KMS-11 (cell line): Measurements from ENCODE around the gene CSF2RB.

ENCODE experiments used
- H2AFZ ChIP-seq: fragments of 200-600 bp; sonication (generic); 2 replicates; pipeline ENCODE4 v1.6.1; 2016; ENCODE audit warnings: antibody characterized with exemption, mixed run types, low read depth
- H3K27ac ChIP-seq: fragments of 200-600 bp; sonication (generic); 2 replicates; pipeline ENCODE4 v1.6.1; 2016; ENCODE audit warnings: mild to moderate bottlenecking, mixed run types
- H3K27me3 ChIP-seq: fragments of 200-600 bp; sonication (generic); 2 replicates; pipeline ENCODE4 v1.6.1; 2017; ENCODE audit warnings: mild to moderate bottlenecking, low read depth, mixed run types, moderate library complexity; ENCODE audit not compliant: insufficient read depth
- H3K36me3 ChIP-seq: fragments of 200-600 bp; sonication (generic); 2 replicates; pipeline ENCODE4 v1.6.1; 2017; ENCODE audit warnings: mild to moderate bottlenecking, mixed run types; ENCODE audit not compliant: insufficient read depth
- H3K4me1 ChIP-seq: fragments of 200-600 bp; sonication (generic); 2 replicates; pipeline ENCODE4 v1.6.1; 2016; ENCODE audit warnings: mild to moderate bottlenecking, low read depth, mixed run types; ENCODE audit not compliant: poor library complexity, severe bottlenecking
- H3K4me2 ChIP-seq: fragments of 200-600 bp; sonication (generic); 2 replicates; pipeline ENCODE4 v1.7.0; 2016; ENCODE audit warnings: mild to moderate bottlenecking, mixed run types
- H3K4me3 ChIP-seq: fragments of 200-600 bp; sonication (generic); IDR thresholded peaks from 2 replicates; pipeline ENCODE4 v1.6.1; 2017; ENCODE audit warnings: low read depth, low read length, mixed read lengths; ENCODE audit not compliant: insufficient read depth
- H3K79me2 ChIP-seq: fragments of 200-600 bp; sonication (generic); 2 replicates; pipeline ENCODE4 v1.6.1; 2016; ENCODE audit warnings: low read depth, mixed run types; ENCODE audit not compliant: insufficient read depth
- H3K9ac ChIP-seq: fragments of 200-600 bp; sonication (generic); 2 replicates; pipeline ENCODE4 v1.6.1; 2016; ENCODE audit warnings: mild to moderate bottlenecking, mixed run types
- H4K20me1 ChIP-seq: fragments of 200-600 bp; sonication (generic); 2 replicates; pipeline ENCODE4 v1.6.1; 2016; ENCODE audit warnings: mild to moderate bottlenecking, mixed run types; ENCODE audit not compliant: insufficient read depth
- CTCF ChIP-seq: fragments of 200-600 bp; sonication (generic); conservative IDR thresholded peaks from 2 replicates; pipeline ENCODE4 v1.6.1; 2017; ENCODE audit warnings: low read depth, mild to moderate bottlenecking, antibody characterized with exemption, low read length, moderate library complexity, mixed read lengths

CSF2RB gene

GRCh38 chr22:36954251-36955014, 41.0 kb downstream of the CSF2RB start:
- H3K79me2 ChIP-seq: no peaks in the 10 kb centered on the region

GRCh38 chr22:36955691-36956090, 42.3 kb downstream of the CSF2RB start:
- Histone ChIP-seq H3K4me3 (no peak overlapping the region), H3K79me2 (no peaks in the 10 kb centered on the region), H3K4me1 (no peaks in the 10 kb centered on the region), H3K27ac (no peak overlapping the region), H3K4me2 (no peak overlapping the region), H3K9ac (no peak overlapping the region), H4K20me1 (no peaks in the 10 kb centered on the region), H2AFZ (no peak overlapping the region), H3K27me3 (peaks cover 17% of the 10 kb centered on the region; the same call in 1 of the 2 replicates), H3K36me3 (no peaks in the 10 kb centered on the region)
- no peak for TF ChIP-seq CTCF

More at GRCh38 chr22:36954251-36955014, 41.0 kb downstream of the CSF2RB start:
- H3K4me1 ChIP-seq: no peaks in the 10 kb centered on the region
- H4K20me1 ChIP-seq: no peaks in the 10 kb centered on the region
- no peak overlapping the region for H2AFZ ChIP-seq
- H3K27ac ChIP-seq: no peak overlapping the region
- no peak overlapping the region for H3K9ac ChIP-seq
- no peak overlapping the region for H3K4me2 ChIP-seq
- H3K36me3 ChIP-seq: no peaks in the 10 kb centered on the region
- no peak overlapping the region for H3K4me3 ChIP-seq
- H3K27me3 ChIP-seq: peaks cover 16% of the 10 kb centered on the region; the same call in 1 of the 2 replicates
- TF ChIP-seq CTCF: no peak

- no peaks in the 10 kb centered on the region for H3K4me1 ChIP-seq
- TF ChIP-seq CTCF: no peak
- no peaks in the 10 kb centered on the region for H4K20me1 ChIP-seq
- H2AFZ ChIP-seq: no peak overlapping the region
- H3K4me3 ChIP-seq: no peak overlapping the region
- no peaks in the 10 kb centered on the region for H3K36me3 ChIP-seq
- no peaks in the 10 kb centered on the region for H3K79me2 ChIP-seq
- no peak overlapping the region for H3K9ac ChIP-seq
- no peak overlapping the region for H3K4me2 ChIP-seq
- H3K27ac ChIP-seq: no peak overlapping the region
- H3K27me3 ChIP-seq: peaks cover 40% of the 10 kb centered on the region; the same call in 1 of the 2 replicates
These were observed 44.9 kb downstream of the CSF2RB start for GRCh38 chr22:36958366-36958765.

- peaks cover 37% of the 10 kb centered on the region; the same call in 1 of the 2 replicates for H3K27me3 ChIP-seq
- TF ChIP-seq CTCF: no peak
- no peaks in the 10 kb centered on the region for H4K20me1 ChIP-seq
- no peak overlapping the region for H3K4me3 ChIP-seq
- H3K4me2 ChIP-seq: no peak overlapping the region
- H2AFZ ChIP-seq: no peak overlapping the region
- no peak overlapping the region for H3K9ac ChIP-seq
- no peaks in the 10 kb centered on the region for H3K36me3 ChIP-seq
- no peaks in the 10 kb centered on the region for H3K79me2 ChIP-seq
- H3K27ac ChIP-seq: no peak overlapping the region
- H3K4me1 ChIP-seq: no peaks in the 10 kb centered on the region
These were observed 48.2 kb downstream of the CSF2RB start for GRCh38 chr22:36961626-36962025.
